C4-2B (cell line): Measurements from ENCODE around the gene LRP5.

Experiments used
- ZFX ChIP-seq: fragments of 450-650 bp; IDR thresholded peaks from 2 replicates; pipeline ENCODE4 v1.6.1; 2017
- TF ChIP-seq, protein P1 (sequence below): fragments of 450-650 bp; conservative IDR thresholded peaks from 2 replicates; pipeline ENCODE4 v1.5.1; 2017; ENCODE audit warnings: mild to moderate bottlenecking

DNA sequence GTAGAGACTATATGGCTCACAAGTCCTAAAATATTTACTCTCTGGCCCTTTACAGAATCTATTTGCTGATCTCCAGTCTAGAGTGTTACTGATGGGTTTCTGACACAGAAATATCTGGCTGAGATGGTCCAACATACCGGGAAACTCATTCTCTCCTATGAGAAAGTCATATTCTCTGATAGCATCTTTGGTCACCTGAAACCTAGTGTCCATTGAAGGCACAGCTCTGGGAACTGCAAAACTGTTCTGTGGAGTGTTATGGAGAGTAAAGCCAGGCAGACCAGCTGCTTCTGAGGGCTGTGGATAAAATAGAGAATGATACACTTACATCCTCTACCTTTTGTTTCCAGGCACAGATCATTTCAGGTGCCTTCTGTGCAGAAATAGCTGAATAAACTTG is 38.1 kb upstream of the LRP5 start:
- TF ChIP-seq, protein P1, sequence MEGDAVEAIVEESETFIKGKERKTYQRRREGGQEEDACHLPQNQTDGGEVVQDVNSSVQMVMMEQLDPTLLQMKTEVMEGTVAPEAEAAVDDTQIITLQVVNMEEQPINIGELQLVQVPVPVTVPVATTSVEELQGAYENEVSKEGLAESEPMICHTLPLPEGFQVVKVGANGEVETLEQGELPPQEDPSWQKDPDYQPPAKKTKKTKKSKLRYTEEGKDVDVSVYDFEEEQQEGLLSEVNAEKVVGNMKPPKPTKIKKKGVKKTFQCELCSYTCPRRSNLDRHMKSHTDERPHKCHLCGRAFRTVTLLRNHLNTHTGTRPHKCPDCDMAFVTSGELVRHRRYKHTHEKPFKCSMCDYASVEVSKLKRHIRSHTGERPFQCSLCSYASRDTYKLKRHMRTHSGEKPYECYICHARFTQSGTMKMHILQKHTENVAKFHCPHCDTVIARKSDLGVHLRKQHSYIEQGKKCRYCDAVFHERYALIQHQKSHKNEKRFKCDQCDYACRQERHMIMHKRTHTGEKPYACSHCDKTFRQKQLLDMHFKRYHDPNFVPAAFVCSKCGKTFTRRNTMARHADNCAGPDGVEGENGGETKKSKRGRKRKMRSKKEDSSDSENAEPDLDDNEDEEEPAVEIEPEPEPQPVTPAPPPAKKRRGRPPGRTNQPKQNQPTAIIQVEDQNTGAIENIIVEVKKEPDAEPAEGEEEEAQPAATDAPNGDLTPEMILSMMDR: no peak
- TF ChIP-seq ZFX: no peak
